ENCODE data around the gene RBM33. TPM values are rescaled to one million over a fixed set of nuclear protein-coding genes. Genes with fewer than 3 reads are reported as not detected.

RBM33 gene
- polyA plus RNA-seq, 1 donor (not counting 4 experiments of a cell fraction or from before 2014, with no cell fraction given), result 8.9 TPM

DNA sequence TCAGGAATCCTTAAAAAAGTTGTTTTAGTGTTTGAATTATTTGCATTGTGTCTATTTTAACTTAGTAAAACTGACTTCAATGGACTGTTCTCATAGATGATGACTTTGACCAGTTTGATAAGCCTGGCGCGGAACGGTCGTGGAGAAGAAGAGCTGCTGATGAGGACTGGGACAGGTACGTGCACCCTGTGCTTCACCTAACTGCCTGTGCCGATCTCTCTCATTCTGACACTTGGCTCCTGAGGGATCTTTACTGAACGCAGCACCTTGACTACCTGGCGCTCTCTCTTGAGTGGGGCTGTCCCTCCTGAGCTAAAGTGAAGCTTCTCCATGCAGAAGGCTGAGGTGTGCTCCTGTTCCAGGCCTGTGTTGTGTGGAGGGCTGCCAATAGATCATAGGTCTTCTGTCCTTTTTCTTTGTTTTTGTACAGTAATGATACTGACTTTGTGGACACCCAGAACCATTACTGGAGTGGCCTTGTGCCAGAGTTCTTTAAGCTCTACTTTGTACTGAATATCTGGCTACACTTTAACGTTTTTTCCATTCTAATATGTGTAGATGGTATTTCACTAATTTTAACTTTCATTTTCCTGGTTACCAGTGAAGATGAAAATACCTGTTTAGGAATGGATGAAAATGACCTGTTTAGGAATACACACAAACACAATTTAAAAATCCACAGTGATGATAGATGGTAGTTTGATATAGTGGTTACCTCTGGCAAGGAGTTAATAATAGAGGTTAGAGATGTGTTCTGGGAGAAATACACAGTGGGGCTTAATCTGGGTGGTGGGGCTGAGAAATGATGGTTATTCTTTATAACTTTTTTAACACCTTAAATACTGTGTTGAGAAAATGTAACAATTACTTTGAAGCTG is 20.9 kb downstream of the RBM33 start:
- dilution Hi-C loops (cut with MboI; ENCODE audit: extremely low pct_ligation_motif_present, low sequenced_read_pairs), result no loop called here
- no peaks in the 10 kb centered on the region for H3K9me1 ChIP-seq (ENCODE audit: control insufficient read depth, extremely low read depth, insufficient read depth, low read length)
- H3K27ac ChIP-seq (ENCODE audit: control insufficient read depth, insufficient read depth, low read length), result peak overlapping the region; percentile 91
- H3K4me3 ChIP-seq (ENCODE audit: control insufficient read depth in 2 of 3, extremely low read depth in 1 of 3, insufficient read depth in 2 of 3, low read depth in 1 of 3, low read length in 3 of 3), result peak overlapping the region in 1 of 3 experiments; percentile 9
- DNase-seq (ENCODE audit: low read depth, low spot score), result no peak
- H3K79me2 ChIP-seq (ENCODE audit: control insufficient read depth, insufficient read depth, low read length), result peaks cover 86% of the 10 kb centered on the region
- no peak for TF ChIP-seq EZH2 (IDR thresholded peaks at IDR 0.05; ENCODE audit: low read length)
- TF ChIP-seq, protein P1, sequence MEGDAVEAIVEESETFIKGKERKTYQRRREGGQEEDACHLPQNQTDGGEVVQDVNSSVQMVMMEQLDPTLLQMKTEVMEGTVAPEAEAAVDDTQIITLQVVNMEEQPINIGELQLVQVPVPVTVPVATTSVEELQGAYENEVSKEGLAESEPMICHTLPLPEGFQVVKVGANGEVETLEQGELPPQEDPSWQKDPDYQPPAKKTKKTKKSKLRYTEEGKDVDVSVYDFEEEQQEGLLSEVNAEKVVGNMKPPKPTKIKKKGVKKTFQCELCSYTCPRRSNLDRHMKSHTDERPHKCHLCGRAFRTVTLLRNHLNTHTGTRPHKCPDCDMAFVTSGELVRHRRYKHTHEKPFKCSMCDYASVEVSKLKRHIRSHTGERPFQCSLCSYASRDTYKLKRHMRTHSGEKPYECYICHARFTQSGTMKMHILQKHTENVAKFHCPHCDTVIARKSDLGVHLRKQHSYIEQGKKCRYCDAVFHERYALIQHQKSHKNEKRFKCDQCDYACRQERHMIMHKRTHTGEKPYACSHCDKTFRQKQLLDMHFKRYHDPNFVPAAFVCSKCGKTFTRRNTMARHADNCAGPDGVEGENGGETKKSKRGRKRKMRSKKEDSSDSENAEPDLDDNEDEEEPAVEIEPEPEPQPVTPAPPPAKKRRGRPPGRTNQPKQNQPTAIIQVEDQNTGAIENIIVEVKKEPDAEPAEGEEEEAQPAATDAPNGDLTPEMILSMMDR (optimal IDR thresholded peaks at IDR 0.05 in 1 of 3, IDR thresholded peaks at IDR 0.05 in 1 of 3, conservative IDR thresholded peaks at IDR 0.05 in 1 of 3; ENCODE audit: extremely low read depth in 1 of 3, insufficient read depth in 2 of 3, low read length in 3 of 3), result no peak
- H3K9ac ChIP-seq (ENCODE audit: control insufficient read depth, extremely low read depth, insufficient read depth, low read length), result peak overlapping the region; percentile 26
- H2AFZ ChIP-seq (ENCODE audit: control insufficient read depth, low read length), result no peak overlapping the region
- FAIRE-seq, result no peak
- peak overlapping the region; percentile 58 for H3K4me2 ChIP-seq (ENCODE audit: control insufficient read depth, extremely low read depth, insufficient read depth, low read depth, low read length)
- H3K27me3 ChIP-seq (ENCODE audit: control insufficient read depth, extremely low read depth, insufficient read depth, low read length), result no peaks in the 10 kb centered on the region
- peaks cover 5% of the 10 kb centered on the region for H4K20me1 ChIP-seq (ENCODE audit: control insufficient read depth, extremely low read depth, insufficient read depth, low read length)
- no peaks in the 10 kb centered on the region for H3K9me3 ChIP-seq (ENCODE audit: control insufficient read depth, low read depth, low read length)
- peaks cover 1 to 3% of the 10 kb centered on the region in 2 experiments for H3K36me3 ChIP-seq (ENCODE audit: control insufficient read depth in 2 of 2, extremely low read depth in 1 of 2, insufficient read depth in 2 of 2, low read length in 2 of 2)
- peaks cover 15% of the 10 kb centered on the region for H3K4me1 ChIP-seq (ENCODE audit: control insufficient read depth, extremely low read depth, insufficient read depth, low read length)

- dilution Hi-C loops (cut with MboI; ENCODE audit: extremely low pct_ligation_motif_present, low sequenced_read_pairs), result no loop called here
- peak overlapping the region; percentile 91 for H3K27ac ChIP-seq (ENCODE audit: control insufficient read depth, insufficient read depth, low read length)
- no peak for DNase-seq (ENCODE audit: low read depth, low spot score)
- H3K36me3 ChIP-seq (ENCODE audit: control insufficient read depth in 2 of 2, extremely low read depth in 1 of 2, insufficient read depth in 2 of 2, low read length in 2 of 2), result peaks cover 1 to 3% of the 10 kb centered on the region in 2 experiments
- peaks cover 5% of the 10 kb centered on the region for H4K20me1 ChIP-seq (ENCODE audit: control insufficient read depth, extremely low read depth, insufficient read depth, low read length)
- peak overlapping the region in 1 of 3 experiments; percentile 3 for H3K4me3 ChIP-seq (ENCODE audit: control insufficient read depth in 2 of 3, extremely low read depth in 1 of 3, insufficient read depth in 2 of 3, low read depth in 1 of 3, low read length in 3 of 3)
- H3K27me3 ChIP-seq (ENCODE audit: control insufficient read depth, extremely low read depth, insufficient read depth, low read length), result no peaks in the 10 kb centered on the region
- peak; percentile 85 for FAIRE-seq
- peak overlapping the region; percentile 44 for H2AFZ ChIP-seq (ENCODE audit: control insufficient read depth, low read length)
- no peaks in the 10 kb centered on the region for H3K9me1 ChIP-seq (ENCODE audit: control insufficient read depth, extremely low read depth, insufficient read depth, low read length)
- H3K9me3 ChIP-seq (ENCODE audit: control insufficient read depth, low read depth, low read length), result no peaks in the 10 kb centered on the region
- peaks cover 87% of the 10 kb centered on the region for H3K79me2 ChIP-seq (ENCODE audit: control insufficient read depth, insufficient read depth, low read length)
- H3K4me1 ChIP-seq (ENCODE audit: control insufficient read depth, extremely low read depth, insufficient read depth, low read length), result peaks cover 15% of the 10 kb centered on the region
- H3K9ac ChIP-seq (ENCODE audit: control insufficient read depth, extremely low read depth, insufficient read depth, low read length), result peak overlapping the region; percentile 26
- H3K4me2 ChIP-seq (ENCODE audit: control insufficient read depth, extremely low read depth, insufficient read depth, low read depth, low read length), result peak overlapping the region; percentile 58
- TF ChIP-seq EZH2 (IDR thresholded peaks at IDR 0.05; ENCODE audit: low read length), result no peak
- TF ChIP-seq, protein P1 (optimal IDR thresholded peaks at IDR 0.05 in 1 of 3, IDR thresholded peaks at IDR 0.05 in 1 of 3, conservative IDR thresholded peaks at IDR 0.05 in 1 of 3; ENCODE audit: extremely low read depth in 1 of 3, insufficient read depth in 2 of 3, low read length in 3 of 3), result no peak
Observed at GRCh38 chr7:155665957-155666287, 21.5 kb downstream of the RBM33 start.
